Loucy (cell line): ENCODE data around the gene ADM5.

Experiments
- CTCF ChIP-seq: fragments of 200-600 bp; sonication (generic); conservative IDR thresholded peaks from 2 replicates; pipeline ENCODE4 v1.5.1; 2014; ENCODE audit warnings: mild to moderate bottlenecking, antibody characterized with exemption, low read length
- EZH2phosphoT487 ChIP-seq: fragments of 200-600 bp; IDR thresholded peaks from 2 replicates; pipeline ENCODE4 v1.6.1; 2018; ENCODE audit warnings: antibody characterized with exemption, mild to moderate bottlenecking, moderate library complexity, borderline replicate concordance

GRCh38 chr19:49687566-49688316 lies 1.7 kb upstream of the ADM5 start:
- no peak for TF ChIP-seq CTCF
- TF ChIP-seq EZH2phosphoT487: no peak
